ENCODE data around the gene ARMC7.

ARMC7 gene

DNA sequence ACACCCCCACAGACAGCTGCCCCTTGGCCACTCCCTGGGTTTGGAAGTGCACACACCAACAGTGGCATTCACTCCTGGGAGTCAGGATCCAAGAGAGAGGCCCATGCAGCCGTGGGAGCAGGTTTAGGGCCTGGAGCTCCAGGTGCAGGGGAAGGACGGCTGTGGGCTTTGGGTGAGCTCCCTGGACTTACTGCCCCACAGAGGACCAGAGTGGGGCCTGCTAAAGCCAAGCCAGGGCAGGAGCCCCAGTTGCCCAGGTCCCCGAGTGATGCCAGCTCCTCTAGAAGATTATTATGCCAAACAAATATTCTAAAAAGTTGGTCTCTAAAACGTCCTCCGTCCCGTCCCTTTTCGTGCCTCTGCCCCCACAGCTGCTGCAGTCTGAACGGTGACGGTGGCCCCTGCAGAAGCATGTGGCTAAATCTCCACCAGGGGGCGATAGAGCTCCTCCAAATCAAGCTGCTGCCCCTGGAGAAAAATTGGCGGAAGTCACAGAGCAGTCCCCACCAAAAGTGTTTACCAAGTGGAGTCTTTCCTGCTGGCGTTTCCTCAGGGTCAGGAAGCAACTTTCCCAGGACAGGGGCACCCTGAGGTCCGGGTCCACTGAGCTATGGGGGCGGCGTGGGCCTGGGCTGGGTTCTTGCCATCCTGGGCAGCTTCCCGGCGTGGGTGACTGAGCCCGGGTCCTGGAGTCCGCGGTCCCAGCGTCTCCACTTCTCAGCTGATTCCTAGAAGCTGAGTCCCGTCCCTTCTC lies 4.2 kb downstream of the ARMC7 start:
- H3K4me3 ChIP-seq (ENCODE audit: low read depth, low read length), result peak overlapping the region; percentile 50
- TF ChIP-seq, protein P1, sequence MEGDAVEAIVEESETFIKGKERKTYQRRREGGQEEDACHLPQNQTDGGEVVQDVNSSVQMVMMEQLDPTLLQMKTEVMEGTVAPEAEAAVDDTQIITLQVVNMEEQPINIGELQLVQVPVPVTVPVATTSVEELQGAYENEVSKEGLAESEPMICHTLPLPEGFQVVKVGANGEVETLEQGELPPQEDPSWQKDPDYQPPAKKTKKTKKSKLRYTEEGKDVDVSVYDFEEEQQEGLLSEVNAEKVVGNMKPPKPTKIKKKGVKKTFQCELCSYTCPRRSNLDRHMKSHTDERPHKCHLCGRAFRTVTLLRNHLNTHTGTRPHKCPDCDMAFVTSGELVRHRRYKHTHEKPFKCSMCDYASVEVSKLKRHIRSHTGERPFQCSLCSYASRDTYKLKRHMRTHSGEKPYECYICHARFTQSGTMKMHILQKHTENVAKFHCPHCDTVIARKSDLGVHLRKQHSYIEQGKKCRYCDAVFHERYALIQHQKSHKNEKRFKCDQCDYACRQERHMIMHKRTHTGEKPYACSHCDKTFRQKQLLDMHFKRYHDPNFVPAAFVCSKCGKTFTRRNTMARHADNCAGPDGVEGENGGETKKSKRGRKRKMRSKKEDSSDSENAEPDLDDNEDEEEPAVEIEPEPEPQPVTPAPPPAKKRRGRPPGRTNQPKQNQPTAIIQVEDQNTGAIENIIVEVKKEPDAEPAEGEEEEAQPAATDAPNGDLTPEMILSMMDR (IDR thresholded peaks at IDR 0.05; ENCODE audit: borderline replicate concordance, insufficient read depth, low read depth, low read length), result peak; percentile 85

DNA sequence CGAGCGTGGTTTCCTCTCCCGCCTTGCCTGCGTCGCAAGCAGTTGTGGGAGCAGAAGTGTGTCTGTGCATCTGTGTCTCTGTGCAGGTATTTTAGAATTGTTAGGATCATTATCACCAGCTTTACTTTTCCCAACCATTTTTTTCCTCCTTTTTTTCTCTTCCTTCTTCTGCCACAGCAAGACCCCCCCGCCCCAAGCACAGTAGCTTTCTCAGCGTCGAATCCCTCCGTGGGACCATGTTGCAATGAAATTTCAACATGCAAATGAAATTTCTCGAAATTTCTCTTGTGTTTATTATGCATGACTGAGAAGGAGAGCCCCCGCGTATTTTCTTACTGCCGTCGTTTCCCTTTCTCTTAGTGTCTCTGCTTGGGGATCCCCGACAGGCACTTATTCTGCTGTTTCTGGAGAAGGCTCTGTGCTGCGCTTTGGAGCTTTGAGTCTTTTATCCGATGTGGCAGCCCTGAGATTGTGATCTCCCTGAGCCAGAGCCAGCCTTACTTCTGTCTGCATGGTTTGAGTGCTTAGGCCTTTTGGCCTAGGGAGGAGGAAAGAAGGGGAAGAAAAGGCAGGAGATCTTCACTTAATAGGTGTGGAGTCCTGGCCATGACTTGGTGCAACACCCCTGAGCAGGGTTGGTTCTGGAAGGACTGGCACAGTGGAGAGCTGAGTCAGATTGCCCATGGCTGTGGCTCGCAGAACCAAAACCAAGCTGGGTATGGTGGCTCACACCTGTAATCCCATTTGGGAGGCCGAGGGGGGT lies 5.0 kb downstream of the ARMC7 start:
- TF ChIP-seq, protein P1 (IDR thresholded peaks at IDR 0.05; ENCODE audit: borderline replicate concordance, insufficient read depth, low read depth, low read length), result no peak
- H3K4me3 ChIP-seq (ENCODE audit: low read depth, low read length), result peak overlapping the region; percentile 50

DNA sequence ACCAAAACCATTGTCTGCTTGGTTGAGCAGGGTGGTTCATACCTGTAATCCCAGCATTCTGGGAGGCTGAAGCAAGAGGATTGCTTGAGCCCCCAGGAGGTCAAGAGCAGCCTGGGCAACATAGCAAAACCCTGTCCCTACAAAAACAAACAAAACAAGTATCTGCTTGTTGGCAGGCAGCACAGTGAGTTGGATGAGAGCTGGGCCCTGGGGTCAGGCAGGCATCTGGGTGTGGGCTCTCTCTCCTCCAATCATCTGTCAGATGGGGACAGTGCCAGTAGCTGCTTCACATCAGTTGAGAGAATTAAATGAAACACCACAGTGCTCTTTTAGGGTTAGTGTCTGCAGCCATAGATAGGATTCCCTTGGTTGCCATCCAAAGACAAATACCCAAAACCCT lies 5.8 kb downstream of the ARMC7 start:
- TF ChIP-seq, protein P1 (IDR thresholded peaks at IDR 0.05; ENCODE audit: borderline replicate concordance, insufficient read depth, low read depth, low read length), result no peak
- no peak overlapping the region for H3K4me3 ChIP-seq (ENCODE audit: low read depth, low read length)

DNA sequence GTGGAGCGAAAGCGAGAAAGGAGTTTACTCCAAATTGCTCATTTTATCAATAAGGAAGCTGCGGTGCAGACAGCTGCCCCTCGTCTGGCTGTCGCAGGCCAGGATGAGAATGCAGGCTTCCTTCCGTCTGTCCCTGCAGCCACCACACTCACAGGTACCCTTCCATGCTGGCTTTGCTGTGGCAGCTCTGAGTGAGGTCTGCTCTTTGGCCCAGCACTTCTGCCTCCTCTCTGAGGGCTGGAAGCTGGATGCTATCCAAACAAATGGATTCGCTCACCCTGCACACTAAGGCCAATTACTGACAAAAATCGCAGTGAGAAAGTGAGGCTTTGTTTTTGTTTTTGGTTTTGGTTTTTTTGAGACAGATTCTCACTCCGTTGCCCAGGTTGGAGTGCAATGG lies 7.0 kb downstream of the ARMC7 start:
- H3K4me3 ChIP-seq (ENCODE audit: low read depth, low read length), result no peak overlapping the region
- TF ChIP-seq, protein P1 (IDR thresholded peaks at IDR 0.05; ENCODE audit: borderline replicate concordance, insufficient read depth, low read depth, low read length), result no peak

DNA sequence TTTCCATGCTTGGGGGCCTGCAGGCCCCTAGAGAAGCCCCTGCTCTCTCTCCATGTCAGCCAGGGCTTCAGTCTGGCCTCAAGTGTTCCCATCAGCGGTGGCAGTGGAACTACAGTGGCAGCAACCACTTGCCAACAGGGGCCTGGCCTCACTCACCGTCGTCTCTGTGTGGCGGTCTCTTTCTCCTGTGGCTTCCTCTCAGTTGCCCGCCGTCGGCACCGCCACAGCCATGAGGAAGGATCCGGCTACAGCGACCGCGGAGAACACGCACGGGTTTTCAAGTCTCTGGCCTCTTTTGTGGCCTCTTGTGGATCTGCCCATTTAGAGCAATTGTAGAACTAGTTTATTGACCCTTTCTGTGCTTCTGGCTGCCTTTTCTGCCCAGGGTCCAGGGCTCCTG lies 8.5 kb downstream of the ARMC7 start:
- TF ChIP-seq, protein P1 (IDR thresholded peaks at IDR 0.05; ENCODE audit: borderline replicate concordance, insufficient read depth, low read depth, low read length), result no peak
- no peak overlapping the region for H3K4me3 ChIP-seq (ENCODE audit: low read depth, low read length)

DNA sequence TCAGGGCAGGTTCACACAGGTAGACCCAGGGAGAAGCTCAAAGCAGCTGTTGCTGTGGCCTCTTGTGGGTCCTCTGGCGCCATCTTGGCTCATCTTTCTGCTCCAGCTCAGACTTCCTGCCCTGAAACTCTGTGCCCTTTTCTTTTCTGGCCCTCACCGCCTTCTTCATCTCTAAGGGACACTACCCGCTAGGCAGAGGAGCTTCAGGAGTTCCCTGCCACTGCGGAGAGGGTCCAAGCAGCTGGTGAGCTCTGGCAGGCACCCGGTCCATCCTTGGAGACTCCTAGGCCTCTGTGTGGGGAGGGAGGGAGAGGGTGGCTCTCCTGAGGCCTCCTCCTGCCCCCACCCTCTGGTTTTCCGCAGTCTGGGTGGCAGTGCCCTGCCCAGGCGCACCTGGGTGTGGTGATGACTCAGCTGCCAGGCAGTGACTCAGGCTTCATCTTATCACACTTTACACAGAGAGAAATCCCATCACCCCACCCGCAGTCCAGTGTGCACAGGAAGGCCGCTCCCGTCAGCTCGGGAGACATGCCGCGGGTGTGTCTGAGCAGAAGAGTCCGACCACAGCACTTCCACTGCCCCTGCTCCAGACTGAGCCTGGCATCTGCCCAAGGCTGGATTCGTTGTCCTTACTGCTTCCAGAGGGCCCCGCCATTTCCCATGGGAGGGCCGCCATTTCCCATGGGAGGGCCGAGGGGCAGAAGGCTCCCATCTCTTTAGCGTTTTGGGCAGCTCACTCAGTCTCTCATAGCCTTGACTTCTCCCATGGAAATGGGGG lies 14.5 kb downstream of the ARMC7 start:
- TF ChIP-seq, protein P1 (IDR thresholded peaks at IDR 0.05; ENCODE audit: borderline replicate concordance, insufficient read depth, low read depth, low read length), result no peak
- no peak overlapping the region for H3K4me3 ChIP-seq (ENCODE audit: low read depth, low read length)

All from GM12875 (cell line).